GM23248 (cell line): ENCODE measurements around the gene ABCB9. TPM values are rescaled to one million over a fixed set of nuclear protein-coding genes. Genes with fewer than 3 reads are reported as not detected.

ENCODE experiments used
- DNase-seq: peaks from one replicate; pipeline ENCODE4 v3.0.0-alpha.2; 2015
- H2AFZ ChIP-seq: fragments of 200-600 bp; sonication (generic); 2 replicates; pipeline ENCODE4 v1.6.1; 2016; ENCODE audit warnings: antibody characterized with exemption
- H3F3A ChIP-seq: fragments of 200-600 bp; sonication (generic); 2 replicates; pipeline ENCODE4 v1.6.1; 2016; ENCODE audit warnings: mild to moderate bottlenecking, antibody characterized with exemption, mixed run types; ENCODE audit not compliant: insufficient read depth
- H3K27ac ChIP-seq: fragments of 200-600 bp; sonication (generic); 2 replicates; pipeline ENCODE4 v1.5.1; 2016; ENCODE audit warnings: mild to moderate bottlenecking
- H3K27me3 ChIP-seq: fragments of 200-600 bp; sonication (generic); replicated peaks from 2 replicates; pipeline ENCODE4 v1.6.1; 2016; ENCODE audit warnings: mild to moderate bottlenecking; ENCODE audit not compliant: insufficient read depth
- H3K36me3 ChIP-seq: fragments of 200-600 bp; sonication (generic); 2 replicates; pipeline ENCODE4 v1.6.1; 2016; ENCODE audit warnings: low read depth, mild to moderate bottlenecking
- H3K4me1 ChIP-seq: fragments of 200-600 bp; sonication (generic); 2 replicates; pipeline ENCODE4 v1.6.1; 2016; ENCODE audit warnings: mild to moderate bottlenecking; ENCODE audit not compliant: insufficient read depth
- H3K4me2 ChIP-seq: fragments of 200-600 bp; sonication (generic); one replicate; pipeline ENCODE4 v1.6.1; 2016; ENCODE audit warnings: mild to moderate bottlenecking; ENCODE audit not compliant: unreplicated experiment
- H3K4me3 ChIP-seq: fragments of 200-600 bp; sonication (generic); 2 replicates; pipeline ENCODE4 v1.5.1; 2016; ENCODE audit warnings: mild to moderate bottlenecking
- H3K79me2 ChIP-seq: fragments of 200-600 bp; sonication (generic); 2 replicates; pipeline ENCODE4 v1.6.1; 2016; ENCODE audit warnings: mild to moderate bottlenecking; ENCODE audit not compliant: insufficient read depth
- H3K9ac ChIP-seq: fragments of 200-600 bp; sonication (generic); 2 replicates; pipeline ENCODE4 v1.6.1; 2016; ENCODE audit warnings: mild to moderate bottlenecking
- H3K9me2 ChIP-seq: fragments of 200-600 bp; sonication (generic); 2 replicates; pipeline ENCODE4 v1.6.1; 2016; ENCODE audit warnings: mixed run types, mild to moderate bottlenecking, moderate library complexity; ENCODE audit not compliant: insufficient read depth
- H3K9me3 ChIP-seq: fragments of 200-600 bp; sonication (generic); one replicate; pipeline ENCODE4 v1.6.1; 2017; ENCODE audit warnings: low read depth
- H4K20me1 ChIP-seq: fragments of 200-600 bp; sonication (generic); 2 replicates; pipeline ENCODE4 v1.6.0; 2016; ENCODE audit not compliant: insufficient read depth
- EZH2 ChIP-seq: fragments of 200-600 bp; sonication (generic); IDR thresholded peaks from 2 replicates; pipeline ENCODE4 v1.6.1; 2018; ENCODE audit warnings: antibody characterized with exemption, mild to moderate bottlenecking; ENCODE audit not compliant: insufficient read depth, poor library complexity, severe bottlenecking
- EZH2phosphoT487 ChIP-seq: fragments of 200-600 bp; sonication (generic); IDR thresholded peaks from 2 replicates; pipeline ENCODE4 v1.6.1; 2018; ENCODE audit warnings: antibody characterized with exemption, moderate library complexity, mild to moderate bottlenecking, low read depth; ENCODE audit not compliant: insufficient read depth
- WGBS, 2 experiments: methylation state at CpG; one replicate each; pipeline ENCODE4 v1.1.6; 2015 to 2017; ENCODE audit warnings: low lambda C conversion rate in 2 of 2, low coverage in 1 of 2; ENCODE audit errors: missing lambda C conversion rate in 2 of 2; 5-methylcytosine and 5-hydroxymethylcytosine counted together
- in situ Hi-C: fragments of 300-500 bp; cut with MboI; formaldehyde crosslinking; loops from 2 replicates; pipeline ENCODE4 v1.15.0; 2020
- polyA plus RNA-seq: library from polyadenylated mRNA; unstranded; fragments of >200 nt; fragmentation: Nextera tagmentation; extraction: Ambion mirVana; gene quantifications from 2 replicates; pipeline ENCODE4 v1.2.1, GENCODE V29; 2016
- total RNA-seq: library from RNA; depleted of rRNA; stranded (reverse); fragments of >200 nt; shearing (Covaris generic); gene quantifications from 2 replicates; pipeline ENCODE4 v1.2.3, GENCODE V29; 2014

Gene ABCB9
- total and polyA plus RNA-seq, 2 experiments from 2014 or later: 2.2 to 4.4 TPM

GRCh38 chr12:122951979-122952892 lies 14.0 kb downstream of the ABCB9 start:
- H3K4me1 ChIP-seq: peaks cover 4% of the 10 kb centered on the region
- in situ Hi-C loops: loop anchor here (5.0 to 10.0 kb wide), 2 partner anchors 95 to 167 kb away; no protein-coding TSS in a partner anchor
- H2AFZ ChIP-seq: no peak overlapping the region
- H3K4me3 ChIP-seq: no peak overlapping the region
- no peaks in the 10 kb centered on the region for H3K27me3 ChIP-seq
- no peaks in the 10 kb centered on the region for H3K9me3 ChIP-seq
- no peak overlapping the region for H3K9ac ChIP-seq
- H3K9me2 ChIP-seq: no peaks in the 10 kb centered on the region
- no peaks in the 10 kb centered on the region for H3F3A ChIP-seq
- no peak overlapping the region for H3K4me2 ChIP-seq
- H3K79me2 ChIP-seq: no peaks in the 10 kb centered on the region
- WGBS, 2 experiments: 64 to 65% methylated on average over 12 of the region's 12 CpGs
- peak; percentile 83 for DNase-seq
- no peaks in the 10 kb centered on the region for H4K20me1 ChIP-seq
- no peak for TF ChIP-seq EZH2
- no peak for TF ChIP-seq EZH2phosphoT487
- no peaks in the 10 kb centered on the region for H3K36me3 ChIP-seq
- no peak overlapping the region for H3K27ac ChIP-seq

DNA sequence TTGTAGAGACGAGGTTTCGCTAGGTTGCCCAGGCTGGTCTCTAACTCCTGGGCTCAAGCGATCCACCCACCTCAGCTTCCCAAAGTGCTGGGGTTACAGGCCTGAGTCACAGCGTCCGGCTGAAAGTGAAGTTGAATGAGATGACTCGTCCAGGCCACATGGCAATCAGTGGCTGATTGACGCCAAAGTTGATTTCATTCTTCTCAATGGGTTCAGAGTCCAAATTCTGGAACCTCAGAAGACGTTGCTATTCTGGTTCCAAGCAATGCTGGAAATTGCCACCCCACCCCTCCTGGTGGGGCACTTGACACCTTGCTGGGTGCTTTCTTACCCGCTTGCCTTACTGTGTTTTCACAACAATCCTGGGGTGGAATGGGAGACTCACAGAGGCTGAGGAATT lies 14.9 kb downstream of the ABCB9 start:
- Histone ChIP-seq H3F3A (peaks cover 1% of the 10 kb centered on the region), H3K4me2 (no peak overlapping the region), H3K4me3 (no peak overlapping the region), H4K20me1 (no peaks in the 10 kb centered on the region), H3K36me3 (no peaks in the 10 kb centered on the region), H3K9me2 (no peaks in the 10 kb centered on the region), H3K9ac (no peak overlapping the region; the same call in 1 of the 2 replicates), H3K4me1 (peaks cover 10% of the 10 kb centered on the region), H2AFZ (no peak overlapping the region), H3K9me3 (no peaks in the 10 kb centered on the region), H3K27ac (no peak overlapping the region), H3K27me3 (no peaks in the 10 kb centered on the region), H3K79me2 (no peaks in the 10 kb centered on the region)
- in situ Hi-C loops: loop anchor here (5.0 to 10.0 kb wide), 2 partner anchors 94 to 167 kb away; no protein-coding TSS in a partner anchor
- 69 to 71% methylated on average over 9 of the region's 9 CpGs for WGBS, 2 experiments
- TF ChIP-seq EZH2 (no peak), EZH2phosphoT487 (no peak)
- DNase-seq: peak; percentile 60

GRCh38 chr12:122949816-122950675 lies 16.2 kb downstream of the ABCB9 start:
- WGBS, 2 experiments: 94 to 95% methylated on average over 26 of the region's 27 CpGs
- H3K4me1 ChIP-seq: peaks cover 19% of the 10 kb centered on the region
- no peaks in the 10 kb centered on the region for H3K79me2 ChIP-seq
- H3K36me3 ChIP-seq: no peaks in the 10 kb centered on the region
- no peak overlapping the region for H2AFZ ChIP-seq
- H4K20me1 ChIP-seq: no peaks in the 10 kb centered on the region
- no peak overlapping the region for H3K4me2 ChIP-seq
- no peak overlapping the region for H3K4me3 ChIP-seq
- no peaks in the 10 kb centered on the region for H3K9me2 ChIP-seq
- no peak for DNase-seq
- TF ChIP-seq EZH2 (no peak), EZH2phosphoT487 (no peak)
- H3K9me3 ChIP-seq: no peaks in the 10 kb centered on the region
- H3K27me3 ChIP-seq: no peaks in the 10 kb centered on the region
- peaks cover 6% of the 10 kb centered on the region for H3F3A ChIP-seq
- H3K9ac ChIP-seq: no peak overlapping the region
- no peak overlapping the region for H3K27ac ChIP-seq
- in situ Hi-C loops: loop anchor here (5.0 to 10.0 kb wide), 2 partner anchors 93 to 165 kb away; no protein-coding TSS in a partner anchor

GRCh38 chr12:122949405-122949804 lies 16.9 kb downstream of the ABCB9 start:
- Histone ChIP-seq H3K79me2 (no peaks in the 10 kb centered on the region), H3K9ac (no peak overlapping the region), H3K9me2 (no peaks in the 10 kb centered on the region), H3K27me3 (no peaks in the 10 kb centered on the region), H3F3A (peaks cover 6% of the 10 kb centered on the region), H3K4me1 (peaks cover 25% of the 10 kb centered on the region), H3K27ac (no peak overlapping the region), H2AFZ (no peak overlapping the region), H3K9me3 (no peaks in the 10 kb centered on the region), H3K4me3 (no peak overlapping the region), H3K4me2 (no peak overlapping the region), H4K20me1 (no peaks in the 10 kb centered on the region), H3K36me3 (no peaks in the 10 kb centered on the region)
- in situ Hi-C loops: no loop called here
- DNase-seq: no peak
- WGBS, 2 experiments: 82 to 85% methylated on average over 8 of the region's 8 CpGs
- TF ChIP-seq EZH2: no peak
- TF ChIP-seq EZH2phosphoT487: no peak
